ENCODE results near the gene CLK2. TPM values are rescaled to one million over a fixed set of nuclear protein-coding genes. Genes with fewer than 3 reads are reported as not detected.
A peak's percentile ranks its signal among the peaks of the same experiment; 100 is the strongest.

The CLK2 gene
- total and polyA plus RNA-seq, 2 of the 13 experiments (the other 11 are each of a cell fraction or from before 2014, with no cell fraction given) = 20.1 to 73.5 TPM

- TF ChIP-seq MED8 (CRISPR knock-in tag; IDR thresholded peaks at IDR 0.05; ENCODE audit: insufficient replicate concordance) (peak; percentile 28), PAF1 (CRISPR knock-in tag; IDR thresholded peaks at IDR 0.05) (no peak), HNRNPLL (IDR thresholded peaks at IDR 0.05; ENCODE audit: low read depth, low read length, poor library complexity, severe bottlenecking) (peak; percentile 77), ZNF605 (CRISPR knock-in tag; IDR thresholded peaks at IDR 0.05) (peak; percentile 51; the same call in 1 of the 2 replicates), ZSCAN29 (CRISPR knock-in tag; conservative IDR thresholded peaks at IDR 0.05) (no peak), THAP7 (CRISPR knock-in tag; IDR thresholded peaks at IDR 0.05) (no peak), ZNF792 (CRISPR knock-in tag; IDR thresholded peaks at IDR 0.05) (peak; percentile 72; the same call in 1 of the 2 replicates), ASH2L (IDR thresholded peaks at IDR 0.05; ENCODE audit: insufficient read length, low read depth, low read length) (peak; percentile 74), HOMEZ (CRISPR knock-in tag; IDR thresholded peaks at IDR 0.05; ENCODE audit: low read depth) (peak; percentile 76), ZUFSP (CRISPR knock-in tag; IDR thresholded peaks at IDR 0.05; ENCODE audit: borderline replicate concordance) (no peak), ATF4 (CRISPR knock-in tag; IDR thresholded peaks at IDR 0.05) (peak in 1 of 2 experiments; percentile 37; a peak in 1 of 4 replicates), RXRB (CRISPR knock-in tag; IDR thresholded peaks at IDR 0.05; ENCODE audit: borderline replicate concordance) (0 out of 2 replicates have a peak, but pooled peaks have one; percentile 37), HNRNPUL1 (IDR thresholded peaks at IDR 0.05; ENCODE audit: low read depth, low read length) (no peak), NCOA2 (CRISPR knock-in tag; IDR thresholded peaks at IDR 0.05) (peak; percentile 11; the same call in 1 of the 2 replicates), DPF2 (CRISPR knock-in tag; IDR thresholded peaks at IDR 0.05; ENCODE audit: borderline replicate concordance, low read depth) (no peak; the same call in 1 of the 2 replicates), ZNF546 (CRISPR knock-in tag; conservative IDR thresholded peaks at IDR 0.05) (peak; percentile 82), MAFK (conservative IDR thresholded peaks at IDR 0.05 in 1 of 2, IDR thresholded peaks at IDR 0.05 in 1 of 2; ENCODE audit: low read length in 2 of 2) (no peak), ZNF746 (CRISPR knock-in tag; IDR thresholded peaks at IDR 0.05) (peak; percentile 18; the same call in 1 of the 2 replicates), ZNF382 (CRISPR knock-in tag; IDR thresholded peaks at IDR 0.05; ENCODE audit: borderline replicate concordance) (no peak), MYC (CRISPR knock-in tag; IDR thresholded peaks at IDR 0.05; ENCODE audit: borderline replicate concordance) (peak; percentile 98), ZBTB3 (CRISPR knock-in tag; IDR thresholded peaks at IDR 0.05; ENCODE audit: borderline replicate concordance, low read depth) (no peak)
Measured at GRCh38 chr1:155273343-155274245, at the start of gene CLK2 (continued).

All from HepG2 (cell line).